Muscle of arm (tissue), 12 donors: Measurements from ENCODE around the gene PTPA. TPM values are rescaled to one million over a fixed set of nuclear protein-coding genes. Genes with fewer than 3 reads are reported as not detected.
A peak's percentile ranks its signal among the peaks of the same experiment; 100 is the strongest.

ENCODE experiments used
- DNase-seq: peaks from one replicate; pipeline ENCODE4 v3.0.0-alpha.2; 2013
- polyA plus RNA-seq, 12 donors: library from polyadenylated mRNA; unstranded; fragments of 120-200 nt; gene quantifications; one replicate each; pipeline ENCODE4 v1.2.1, GENCODE V29; 2013; ENCODE audit not compliant: insufficient read length in 12 of 12

PTPA gene
- polyA plus RNA-seq, 12 donors, result 73.2 to 155 (median 116) TPM; not detected in 1

GRCh38 chr9:129135476-129135875 lies 24.3 kb downstream of the PTPA start:
- DNase-seq, result no peak

DNA sequence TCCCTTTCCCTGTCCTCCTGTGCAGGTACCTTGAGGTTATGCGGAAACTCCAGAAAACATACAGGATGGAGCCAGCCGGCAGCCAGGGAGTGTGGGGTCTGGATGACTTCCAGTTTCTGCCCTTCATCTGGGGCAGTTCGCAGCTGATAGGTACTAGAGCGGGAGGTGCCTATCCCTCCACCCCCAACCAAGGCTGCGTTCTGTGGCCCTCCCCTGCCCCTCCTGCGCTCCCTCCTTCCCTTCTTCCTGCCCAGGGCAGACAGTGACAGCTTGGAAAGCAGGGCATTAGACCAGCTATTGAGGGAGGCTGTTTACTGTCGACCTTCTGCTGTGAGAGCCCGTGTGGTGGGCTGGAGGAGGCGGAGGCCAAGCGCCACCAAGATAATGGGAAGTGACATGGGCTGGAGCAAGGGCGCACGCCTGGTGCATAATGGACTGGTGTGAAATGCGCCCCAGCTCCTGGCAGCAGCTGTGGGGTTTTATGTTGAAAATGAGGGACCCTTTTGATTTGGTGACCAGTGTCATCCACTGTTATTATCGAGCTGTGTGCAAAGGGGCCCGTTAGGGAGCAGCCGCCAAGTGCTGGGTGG lies 25.3 kb downstream of the PTPA start:
- no peak for DNase-seq

DNA sequence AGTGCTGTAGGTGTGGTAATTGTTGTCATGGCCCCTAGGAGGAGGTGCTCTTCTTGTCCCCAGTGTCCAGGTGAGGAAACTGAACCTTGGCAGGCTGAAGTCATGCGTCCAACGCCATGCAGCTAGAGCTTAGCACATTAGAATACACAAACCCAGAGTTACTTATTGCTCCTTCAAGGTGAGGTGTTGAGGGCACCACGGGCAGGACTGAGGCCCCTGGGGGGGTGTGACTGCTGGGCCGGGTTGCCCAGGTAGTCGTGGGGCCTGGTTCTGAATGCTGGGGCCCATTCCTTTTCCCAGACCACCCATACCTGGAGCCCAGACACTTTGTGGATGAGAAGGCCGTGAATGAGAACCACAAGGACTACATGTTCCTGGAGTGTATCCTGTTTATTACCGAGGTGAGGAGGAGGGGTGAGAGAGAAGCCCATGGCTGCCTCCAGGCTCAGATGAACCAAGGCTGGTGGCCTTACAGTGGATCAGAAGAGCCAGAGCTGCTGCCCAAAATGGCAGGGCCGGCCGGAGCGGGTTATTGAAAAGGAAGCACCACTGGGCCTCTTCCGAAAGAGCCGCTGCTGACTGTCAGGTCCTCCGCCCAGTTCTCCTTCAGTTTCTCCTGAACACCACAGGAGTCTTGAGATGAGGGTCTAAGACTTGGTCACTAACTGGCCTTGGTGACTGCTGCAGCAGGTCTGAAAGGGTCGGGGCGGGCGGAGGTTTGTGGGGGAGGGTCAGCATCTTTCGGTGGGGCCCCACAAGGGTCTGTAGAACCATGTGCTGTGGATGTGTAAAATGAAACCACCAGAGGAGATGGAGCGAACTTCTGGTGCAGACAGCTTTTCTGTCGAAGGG lies 26.3 kb downstream of the PTPA start:
- no peak for DNase-seq

DNA sequence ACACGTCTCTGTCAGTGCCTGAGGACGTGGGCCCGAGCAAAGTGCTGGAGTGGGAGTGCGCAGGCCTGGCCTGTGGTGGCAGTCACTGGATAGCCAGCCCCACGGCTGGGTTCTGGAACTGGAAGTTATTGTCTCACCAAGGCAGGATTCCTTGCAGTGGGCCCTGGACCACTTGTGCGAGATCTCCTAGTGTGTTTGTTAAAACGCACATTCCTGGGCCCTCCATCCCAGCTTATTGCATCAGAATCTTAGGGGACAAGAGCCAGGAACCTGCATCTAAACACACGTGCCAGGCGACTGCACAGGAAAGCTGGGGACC lies 26.9 kb downstream of the PTPA start:
- no peak for DNase-seq

DNA sequence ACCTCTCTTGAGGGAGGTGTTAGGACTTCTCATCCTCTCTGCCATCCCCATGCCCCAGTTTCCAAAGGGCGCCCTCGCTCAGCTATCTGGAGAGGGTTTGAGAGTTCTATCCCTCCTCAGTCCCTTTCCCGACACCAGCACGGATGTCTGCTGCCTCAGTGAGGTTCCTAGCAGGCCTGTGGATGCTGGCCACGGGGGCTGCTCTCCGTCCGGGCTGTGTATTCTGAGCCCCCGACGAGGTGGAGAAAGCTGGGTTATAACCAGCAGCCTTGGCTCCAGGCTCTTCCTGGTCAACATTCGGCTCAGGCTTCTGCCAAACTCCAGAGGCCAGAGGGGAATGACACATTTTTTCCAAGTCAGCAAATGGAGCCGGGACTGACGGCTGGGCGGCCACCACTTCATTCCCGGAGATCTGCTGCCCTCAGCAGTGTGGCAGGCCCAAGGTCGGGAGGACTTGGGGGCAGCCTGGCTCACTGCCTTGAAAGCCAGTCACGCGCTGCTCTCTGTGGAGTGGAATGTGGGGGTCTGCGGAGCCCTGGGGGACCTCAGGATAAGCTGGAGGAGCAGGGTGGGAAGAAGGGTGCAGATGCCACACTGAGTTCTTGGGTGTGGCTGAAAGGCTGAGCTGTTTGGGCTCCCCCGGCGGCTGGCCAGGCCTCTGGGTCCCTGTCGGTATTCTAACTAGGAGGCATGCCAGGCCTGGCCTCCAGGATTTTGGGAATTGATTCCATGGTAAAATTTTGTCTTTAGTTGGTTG lies 27.4 kb downstream of the PTPA start:
- DNase-seq, result peak; percentile 63

GRCh38 chr9:129139233-129139992 lies 28.2 kb downstream of the PTPA start:
- DNase-seq, result peak; percentile 94

GRCh38 chr9:129139993-129140396 lies 28.8 kb downstream of the PTPA start:
- peak; percentile 100 for DNase-seq

DNA sequence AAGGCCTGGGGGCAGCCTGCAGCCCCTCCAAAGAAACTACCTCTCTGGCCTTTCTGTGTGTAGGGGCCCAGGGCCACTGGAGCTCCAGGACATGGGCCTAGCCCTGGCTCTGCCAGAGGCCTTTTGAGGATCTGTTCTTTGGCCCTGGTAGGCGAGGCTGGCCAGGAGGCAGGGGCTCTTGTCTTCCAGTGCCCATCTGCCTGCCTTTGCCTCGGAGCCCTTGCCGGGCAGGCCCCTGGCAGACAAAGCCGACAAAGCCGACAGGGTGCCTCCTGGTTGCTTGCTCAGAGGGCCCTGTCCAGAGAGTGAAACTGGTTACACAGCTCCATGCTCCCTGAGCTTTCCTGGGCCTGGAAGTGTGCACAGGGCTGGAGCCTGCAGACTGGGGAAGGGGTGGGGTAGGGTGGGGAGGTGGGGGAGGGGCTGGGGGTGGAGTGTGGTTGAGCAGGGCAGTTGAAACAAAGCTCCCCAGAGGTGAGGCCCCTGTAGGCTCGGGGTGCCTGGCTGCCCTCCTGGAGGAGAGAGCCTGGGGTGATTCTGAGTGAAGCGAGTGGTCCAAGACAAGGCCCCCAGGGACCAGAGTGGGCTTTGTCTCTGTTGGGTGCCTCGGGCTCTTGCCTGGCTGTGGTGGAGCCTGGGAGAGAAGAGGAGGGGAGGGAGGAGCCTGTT lies 29.3 kb downstream of the PTPA start:
- peak; percentile 42 for DNase-seq

DNA sequence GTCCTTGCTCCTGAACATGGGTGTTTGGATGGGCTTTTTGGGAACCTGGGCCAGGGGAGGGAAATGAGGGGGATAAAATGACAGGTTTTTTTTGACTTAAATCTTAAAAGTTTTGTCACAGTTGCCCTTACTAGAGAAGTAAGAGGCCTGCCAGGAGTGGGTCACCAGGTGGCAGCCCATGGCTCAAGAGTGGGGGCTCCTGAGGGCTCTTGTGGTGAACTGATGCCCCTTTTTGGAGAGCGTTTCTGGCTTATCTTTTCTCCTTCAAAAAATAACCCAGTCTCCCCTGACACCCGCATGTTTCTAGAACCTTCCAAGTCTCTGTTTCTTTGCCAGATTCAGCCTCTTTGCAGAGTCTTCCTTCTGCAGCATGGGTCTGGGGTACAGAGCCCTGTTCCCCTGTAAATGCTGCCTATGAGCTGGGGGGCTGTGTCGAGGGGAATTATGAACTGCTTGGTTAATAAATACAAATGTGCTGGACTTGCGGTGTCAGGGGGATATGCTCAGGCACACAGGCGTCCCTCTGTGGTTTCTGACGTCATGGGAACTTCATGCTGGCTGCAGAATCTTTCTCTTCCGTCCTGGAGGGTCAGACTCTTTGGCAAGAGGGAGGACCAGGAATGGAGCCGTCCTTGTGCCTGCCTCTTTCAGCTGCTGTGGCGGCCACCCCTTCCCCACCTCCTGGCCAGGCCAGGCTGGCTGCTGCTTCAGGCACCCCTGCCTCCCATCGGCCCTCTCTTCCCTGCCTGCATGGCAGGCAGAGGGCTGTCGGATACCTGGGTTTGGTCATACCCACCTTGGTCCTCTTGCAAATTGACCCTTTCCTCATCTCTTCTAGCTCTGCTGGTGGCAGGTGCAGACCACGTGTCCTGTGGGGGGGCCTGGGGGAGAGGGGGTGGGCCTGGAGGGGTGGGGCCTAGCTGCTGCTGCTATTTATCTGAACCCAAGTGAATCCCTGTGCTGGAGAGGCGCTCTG lies 30.1 kb downstream of the PTPA start:
- DNase-seq, result peak; percentile 87

GRCh38 chr9:129142138-129142935 lies 31.1 kb downstream of the PTPA start:
- DNase-seq, result no peak

DNA sequence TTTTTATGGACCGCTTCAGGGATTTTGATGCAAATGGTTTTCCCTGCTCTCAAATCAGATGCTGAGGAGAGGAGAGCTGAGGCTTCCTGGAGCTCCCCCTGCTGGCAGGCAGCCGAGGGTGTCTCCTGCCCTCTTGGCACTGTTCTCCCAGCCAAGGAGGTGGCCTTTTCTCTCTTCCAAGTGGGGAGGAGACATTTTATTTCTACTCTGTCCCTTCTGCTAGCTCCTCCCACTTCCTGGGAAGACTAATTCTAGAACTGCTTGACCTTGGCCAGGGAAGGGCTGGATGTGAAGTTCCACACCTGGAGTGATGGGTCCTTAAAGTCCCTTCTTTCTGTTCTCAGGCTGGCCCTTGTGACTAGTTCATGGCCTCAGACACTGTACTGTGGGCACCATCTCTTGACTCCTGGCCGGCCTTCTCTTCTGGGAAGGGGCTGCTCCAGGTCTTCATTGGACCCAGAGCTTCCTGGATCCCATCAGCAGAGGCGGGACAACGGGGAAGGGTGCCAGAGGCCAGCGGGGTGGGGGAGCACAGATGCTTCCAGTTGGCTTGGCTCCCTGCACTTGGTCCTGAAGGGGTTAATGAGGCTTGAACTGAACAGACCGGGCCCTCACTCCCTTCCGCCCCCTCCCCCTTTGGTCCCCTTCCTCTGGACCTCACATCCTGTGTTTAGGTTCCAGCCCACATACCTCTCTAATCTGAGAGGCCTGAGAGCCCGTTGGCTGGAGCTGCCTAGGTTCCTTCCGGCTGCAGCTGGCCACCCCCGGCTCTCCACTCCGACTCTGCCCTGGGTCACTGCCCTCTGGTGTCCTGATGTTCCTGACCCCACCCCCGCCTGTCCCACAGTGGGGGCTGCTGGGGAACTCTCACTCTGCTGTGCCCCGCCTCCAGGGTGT lies 32.1 kb downstream of the PTPA start:
- peak; percentile 86 for DNase-seq

GRCh38 chr9:129145316-129145715 lies 34.1 kb downstream of the PTPA start:
- no peak for DNase-seq

DNA sequence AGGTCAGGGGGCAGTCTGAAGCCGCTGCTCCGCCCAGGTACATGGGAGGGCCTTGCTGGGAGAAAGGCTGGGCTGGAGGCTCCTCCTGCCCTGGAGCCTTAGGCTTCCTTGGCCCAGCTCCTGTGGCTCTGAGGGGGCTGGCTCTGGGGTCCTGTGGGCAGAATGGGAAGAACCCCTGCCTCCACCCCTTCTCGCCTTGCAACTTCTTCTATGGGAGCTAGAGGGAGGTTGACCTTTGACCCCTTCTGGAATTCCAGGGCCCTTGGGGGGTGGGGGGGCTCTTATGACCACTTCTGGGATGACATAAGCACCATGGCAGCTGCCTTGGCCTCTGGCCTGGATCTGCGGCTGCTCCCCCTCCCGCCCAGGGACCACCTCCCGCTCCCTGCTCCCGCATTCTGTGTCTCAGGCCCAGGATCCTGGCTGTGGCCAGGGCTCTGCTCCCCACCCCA lies 34.7 kb downstream of the PTPA start:
- DNase-seq, result peak; percentile 87

DNA sequence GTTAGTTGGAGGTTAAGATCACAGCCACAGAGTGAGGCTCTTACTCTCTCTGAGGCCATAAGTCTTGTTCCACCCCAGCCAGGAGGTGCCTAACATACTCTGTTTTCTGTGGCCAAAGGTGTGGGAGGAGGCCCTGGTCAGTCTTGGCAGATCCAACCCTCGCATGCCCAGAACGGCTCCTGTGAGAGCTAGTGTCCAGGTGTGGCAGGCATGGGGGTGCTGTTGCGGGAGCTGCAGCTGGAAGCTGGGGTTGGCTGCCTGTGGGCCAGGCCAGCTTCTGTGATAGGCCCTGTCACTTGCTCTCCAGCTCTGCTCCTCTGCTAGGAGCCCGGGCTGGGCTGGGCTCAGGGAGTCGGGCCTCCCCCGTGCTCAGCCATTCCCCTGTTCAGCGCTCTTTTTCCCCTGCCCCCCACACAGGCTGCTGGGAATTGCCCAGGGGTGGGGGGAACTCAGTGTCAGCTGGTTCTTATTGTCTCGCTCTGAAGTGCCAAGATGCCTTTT lies 35.3 kb downstream of the PTPA start:
- DNase-seq, result peak; percentile 65

GRCh38 chr9:129148463-129149204 lies 37.4 kb downstream of the PTPA start:
- DNase-seq, result no peak

GRCh38 chr9:129149442-129149841 lies 38.2 kb downstream of the PTPA start:
- DNase-seq, result no peak

DNA sequence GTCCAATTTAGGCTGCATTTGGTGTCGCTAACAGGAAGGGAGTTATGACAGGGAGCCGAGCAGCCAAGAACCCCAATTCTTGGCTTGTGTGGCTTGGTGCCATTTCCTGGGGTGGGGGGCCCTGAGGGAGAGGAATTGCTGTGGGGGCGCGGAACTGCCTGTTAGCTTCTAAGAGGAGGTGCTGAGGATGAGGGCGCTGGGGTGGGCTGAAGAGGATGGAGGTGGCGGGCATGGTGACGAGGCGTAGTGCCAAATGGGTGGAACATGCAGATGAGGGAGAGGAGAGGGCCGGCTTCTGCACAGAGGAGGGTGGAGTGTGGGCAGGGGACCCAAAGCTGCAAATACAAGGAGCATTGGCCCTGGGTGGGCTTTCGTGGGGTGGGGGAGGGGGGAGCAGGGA lies 38.9 kb downstream of the PTPA start:
- no peak for DNase-seq
